ENCODE results near the gene MRTFB.

The MRTFB gene

DNA sequence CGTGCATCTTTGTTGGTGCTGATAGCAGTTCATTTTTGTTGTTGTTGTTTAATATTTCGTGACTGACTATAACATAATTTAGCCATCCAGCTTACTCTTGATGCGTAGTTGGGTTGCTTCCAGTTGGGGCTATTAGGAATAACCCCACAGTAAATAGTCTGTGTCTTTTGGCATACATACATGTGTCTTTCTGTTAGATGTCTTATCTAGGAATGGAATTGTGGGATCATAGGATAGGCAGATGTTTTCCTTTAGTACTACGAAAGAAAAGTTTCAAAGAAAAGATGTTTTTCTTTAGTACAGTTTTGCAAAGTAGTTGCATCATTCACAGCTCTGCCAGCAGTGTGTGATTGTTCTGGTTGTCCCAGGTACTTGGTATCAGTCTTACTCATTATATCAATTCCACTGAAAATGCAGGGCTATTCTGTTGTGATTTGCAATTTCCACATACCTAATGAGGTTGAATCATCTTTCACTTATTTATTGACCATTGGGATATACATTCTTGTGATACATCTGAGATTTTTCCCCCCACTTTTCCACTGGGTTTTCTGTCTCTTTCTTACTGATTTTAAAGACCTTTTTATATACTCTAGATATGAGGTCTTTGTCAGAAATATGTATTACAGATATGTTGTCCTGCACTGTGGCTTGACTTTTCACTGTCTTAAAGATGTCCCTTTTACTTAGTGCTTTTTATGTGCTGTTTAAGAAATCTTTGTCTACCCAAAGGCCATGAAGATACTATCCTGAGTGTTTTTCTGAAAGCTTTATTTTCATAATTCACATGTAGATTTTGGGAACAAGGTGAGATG, 173.3 kb downstream of the MRTFB start:
- DNase-seq, result no peak

DNA sequence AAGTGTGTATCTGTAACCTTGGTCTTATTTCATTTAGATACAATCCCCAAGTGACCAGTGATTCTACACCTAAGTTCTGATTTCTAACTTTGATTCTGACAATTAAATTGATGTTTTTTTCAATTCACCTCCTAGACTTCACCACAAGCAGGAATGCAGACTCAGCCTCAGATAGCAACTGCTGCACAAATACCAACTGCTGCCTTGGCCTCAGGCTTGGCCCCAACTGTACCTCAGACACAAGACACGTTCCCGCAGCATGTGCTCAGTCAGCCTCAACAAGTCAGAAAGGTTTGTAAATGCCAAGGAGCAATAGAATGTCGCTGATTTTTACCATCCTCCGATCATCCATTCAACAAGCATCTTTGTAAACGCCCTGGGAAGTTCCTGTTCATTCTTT, 177.7 kb downstream of the MRTFB start:
- DNase-seq, result no peak

GRCh38 chr16:14249291-14250032, 178.3 kb downstream of the MRTFB start:
- peak; percentile 36 for DNase-seq

DNA sequence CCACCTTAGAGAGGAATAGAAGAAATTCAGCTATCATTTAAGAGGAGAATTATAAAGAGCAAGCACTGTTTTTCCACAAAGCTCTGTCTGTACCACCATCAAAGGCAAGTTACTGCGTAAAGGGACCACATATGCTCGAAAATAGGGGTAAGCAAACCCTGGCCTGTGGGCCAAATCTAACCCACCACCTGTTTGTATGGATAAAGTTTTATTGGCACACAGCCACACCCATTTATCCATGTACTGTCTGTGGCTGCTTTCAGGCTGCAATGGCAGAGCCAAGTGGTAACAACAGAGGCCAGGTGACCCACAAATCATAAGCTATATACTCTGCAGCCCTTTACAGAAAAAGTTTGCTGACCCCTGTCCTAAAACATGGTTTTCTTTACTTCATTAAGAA, 180.3 kb downstream of the MRTFB start:
- no peak for DNase-seq

DNA sequence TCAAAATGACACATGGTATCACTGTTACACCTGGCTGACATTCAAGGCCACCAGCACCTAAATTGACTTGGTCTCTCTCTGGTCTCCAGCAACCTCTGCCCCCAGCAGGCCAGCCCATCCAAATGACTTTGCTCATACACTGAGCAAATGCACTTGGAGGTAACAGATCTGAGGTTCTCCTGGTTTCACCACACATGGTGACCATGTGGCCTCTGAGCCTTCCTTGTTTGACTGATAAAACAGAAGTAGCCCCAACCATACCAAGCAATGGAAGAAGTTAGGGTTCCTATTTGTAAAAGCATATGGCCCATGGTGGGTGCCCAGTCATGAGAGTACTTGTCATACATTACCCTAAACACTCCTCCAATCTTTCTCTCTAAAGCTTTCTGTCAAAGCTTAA, 181.7 kb downstream of the MRTFB start:
- no peak for DNase-seq

GRCh38 chr16:14263011-14263410, 191.9 kb downstream of the MRTFB start:
- no peak for DNase-seq

DNA sequence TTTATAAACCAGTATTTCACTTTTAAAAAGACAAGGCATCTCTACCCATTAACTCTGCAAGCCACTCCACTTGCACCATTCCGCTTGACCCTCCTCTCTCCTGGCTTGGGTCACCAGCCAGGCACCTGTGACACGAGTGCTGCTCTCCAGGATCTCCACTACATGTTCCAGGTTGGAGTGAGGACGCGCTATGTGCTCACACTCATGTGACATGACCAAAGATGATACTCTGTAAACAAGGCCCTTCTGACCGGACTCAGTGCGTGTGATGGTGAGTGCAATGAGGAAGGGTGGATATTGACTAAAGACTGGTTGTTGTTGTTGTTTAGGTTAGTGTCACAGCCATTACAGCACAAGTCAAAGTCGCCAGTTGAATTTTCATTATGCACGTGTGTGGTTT, 192.7 kb downstream of the MRTFB start:
- DNase-seq, result no peak

GRCh38 chr16:14264327-14264943, 193.3 kb downstream of the MRTFB start:
- DNase-seq, result no peak

DNA sequence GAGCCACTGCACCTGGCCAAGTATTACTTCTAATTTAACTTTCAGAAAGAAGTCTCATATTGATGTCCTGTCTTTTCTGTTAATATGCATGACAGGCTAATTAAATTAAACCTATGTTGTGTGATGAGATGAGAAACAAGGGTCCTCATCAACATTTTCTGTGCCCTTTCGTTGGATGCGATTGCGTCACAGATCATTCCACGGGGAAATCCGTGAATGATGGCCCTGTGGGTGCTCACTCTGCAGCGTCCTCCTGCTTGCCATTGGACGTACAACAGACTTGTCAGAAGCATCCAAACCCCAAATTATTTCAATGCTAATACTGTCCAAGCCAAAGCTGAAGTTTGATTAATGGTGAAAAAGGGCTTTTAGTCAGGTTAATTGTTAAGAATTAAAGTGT, 197.0 kb downstream of the MRTFB start:
- DNase-seq, result no peak

DNA sequence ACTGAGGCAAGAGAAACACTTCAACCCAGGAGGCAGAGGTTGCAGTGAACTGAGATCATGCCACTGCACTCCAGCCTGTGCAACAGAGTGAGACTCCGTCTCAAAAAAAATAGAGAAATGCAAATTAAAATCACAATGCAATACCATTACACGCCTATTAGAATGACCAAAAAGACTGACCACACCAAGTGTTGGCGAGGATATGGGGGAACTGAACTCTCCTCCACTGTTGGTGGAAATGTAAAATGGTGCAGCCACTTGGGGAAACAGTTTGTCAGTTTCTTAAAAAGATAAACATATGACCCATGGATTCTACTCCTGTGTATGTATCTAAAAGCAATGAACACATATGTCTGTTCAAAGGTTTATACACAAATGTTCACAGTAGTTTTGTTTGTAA, 204.8 kb downstream of the MRTFB start:
- no peak for DNase-seq

DNA sequence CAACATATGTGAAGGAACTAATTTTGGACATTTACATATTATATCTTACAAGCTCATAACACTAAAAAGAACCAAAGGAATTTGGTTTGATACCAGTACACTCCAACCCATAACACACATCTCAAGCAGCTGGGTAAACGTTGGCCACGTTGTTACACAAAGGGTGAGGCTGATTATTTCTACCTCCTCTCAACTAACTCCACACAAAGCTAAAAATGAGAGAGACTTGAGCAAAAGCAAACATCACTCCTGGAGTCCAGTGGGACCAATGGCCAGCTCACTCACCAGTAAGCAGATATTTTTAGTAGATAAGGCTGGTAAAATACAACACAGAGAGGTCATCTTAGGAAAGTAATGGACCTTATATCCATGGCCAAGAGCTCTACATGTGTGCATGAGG, 207.6 kb downstream of the MRTFB start:
- DNase-seq, result no peak

DNA sequence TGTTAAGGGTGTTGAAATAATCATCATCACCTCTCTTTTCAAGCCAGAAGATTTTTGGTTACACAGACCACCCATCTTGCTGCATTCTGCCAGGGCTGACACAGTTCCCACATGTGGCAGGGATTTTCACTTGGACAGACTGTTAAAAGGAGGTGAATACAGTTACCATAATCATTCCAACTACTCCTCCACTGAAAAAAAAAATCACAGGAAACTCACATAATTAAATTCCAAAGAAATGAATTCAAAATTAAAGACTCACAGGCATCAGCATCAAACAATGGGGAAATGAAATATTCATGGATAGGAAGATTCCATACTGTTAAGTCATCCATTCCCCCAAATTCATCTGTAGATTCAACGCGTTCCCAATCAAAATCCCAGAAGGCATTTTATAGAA, 209.4 kb downstream of the MRTFB start:
- DNase-seq, result no peak

DNA sequence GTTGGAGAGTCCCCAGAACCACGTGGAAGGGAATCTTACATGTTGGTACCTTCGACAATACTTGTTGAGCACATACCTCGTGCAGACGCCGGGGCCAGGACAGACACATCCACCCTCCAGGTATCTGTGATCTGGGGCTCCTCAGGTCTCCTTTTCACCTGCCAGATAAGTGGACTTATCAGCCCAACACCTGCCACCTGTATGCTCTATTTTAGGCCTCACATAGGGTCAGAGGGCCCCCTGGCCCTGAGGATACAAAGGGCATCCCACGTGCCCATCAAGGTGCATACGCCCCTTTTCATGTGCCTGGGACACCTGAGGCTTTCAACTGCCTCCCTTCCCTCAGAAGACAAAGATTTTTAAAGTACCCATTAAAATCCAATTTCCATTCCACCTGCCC, 212.7 kb downstream of the MRTFB start:
- DNase-seq, result no peak

- no peak for DNase-seq
These were observed 213.3 kb downstream of the MRTFB start for GRCh38 chr16:14284371-14284770.

DNA sequence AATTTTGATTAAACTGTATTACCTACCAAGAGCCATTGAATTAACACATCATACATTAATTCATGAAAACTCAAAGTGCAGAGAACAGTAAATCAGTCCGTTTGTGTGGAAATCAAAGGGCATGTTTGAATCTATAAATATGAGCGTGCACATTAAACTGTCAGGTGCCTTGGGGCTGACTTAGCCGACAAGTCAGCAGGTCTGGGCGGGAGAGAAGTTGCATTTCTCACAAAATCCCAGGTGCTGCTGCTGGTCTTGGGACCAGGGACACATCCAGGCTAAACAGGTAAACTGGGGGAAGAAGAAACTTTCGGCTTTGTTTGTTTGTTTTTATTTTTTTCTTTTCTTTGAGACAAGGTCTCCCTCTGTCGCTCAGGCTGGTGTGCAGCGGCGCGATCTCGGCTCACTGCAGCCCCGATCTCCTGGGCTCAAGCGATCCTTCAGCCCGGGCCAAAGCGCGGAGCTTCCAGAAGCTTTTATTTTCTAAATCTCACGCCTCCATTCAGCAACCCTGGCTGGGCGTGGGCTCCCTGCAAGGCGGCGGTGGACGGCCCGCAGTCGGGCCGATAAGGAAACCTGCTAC, 213.9 kb downstream of the MRTFB start:
- DNase-seq, result peak; percentile 71

DNA sequence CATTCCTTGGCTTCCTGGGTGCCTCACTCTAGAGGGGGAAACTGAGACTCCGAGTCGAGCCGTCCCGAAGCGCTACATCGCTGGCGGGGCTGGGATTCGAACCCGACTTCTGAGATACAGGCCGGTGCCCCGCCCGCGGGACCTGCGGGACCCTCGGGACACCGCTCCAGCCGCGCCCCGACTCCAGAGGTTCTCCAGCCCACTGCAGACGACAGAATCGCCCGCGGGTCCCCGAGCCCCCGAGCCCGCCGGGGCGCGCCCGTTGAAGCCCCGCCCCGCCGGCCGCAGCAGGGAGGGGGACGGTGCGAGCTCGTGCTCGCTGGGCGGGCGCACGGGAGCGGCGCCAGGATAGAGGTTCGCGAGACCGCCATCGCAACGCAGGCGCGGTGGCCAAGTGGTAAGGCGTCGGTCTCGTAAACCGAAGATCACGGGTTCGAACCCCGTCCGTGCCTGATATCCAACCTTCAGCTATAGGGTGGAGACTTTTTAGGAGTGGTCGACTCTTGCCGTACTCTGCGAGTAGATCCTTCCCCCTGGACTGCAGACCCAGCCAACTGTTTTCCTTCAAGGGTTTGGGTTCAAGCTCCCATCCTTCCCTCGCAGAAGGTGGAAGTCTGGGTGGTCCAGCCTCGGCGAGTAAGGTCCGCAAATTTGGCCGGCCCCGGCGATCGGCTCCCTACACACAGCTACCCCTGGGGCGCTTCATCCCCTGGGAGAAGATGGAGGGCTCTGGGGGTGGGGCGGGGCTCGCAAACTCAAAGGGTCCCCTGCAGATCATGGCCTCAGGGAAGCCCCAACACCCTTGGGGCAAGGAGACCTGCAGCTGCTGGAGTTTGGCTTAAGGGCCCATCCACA, 214.6 kb downstream of the MRTFB start:
- DNase-seq, result peak; percentile 88

DNA sequence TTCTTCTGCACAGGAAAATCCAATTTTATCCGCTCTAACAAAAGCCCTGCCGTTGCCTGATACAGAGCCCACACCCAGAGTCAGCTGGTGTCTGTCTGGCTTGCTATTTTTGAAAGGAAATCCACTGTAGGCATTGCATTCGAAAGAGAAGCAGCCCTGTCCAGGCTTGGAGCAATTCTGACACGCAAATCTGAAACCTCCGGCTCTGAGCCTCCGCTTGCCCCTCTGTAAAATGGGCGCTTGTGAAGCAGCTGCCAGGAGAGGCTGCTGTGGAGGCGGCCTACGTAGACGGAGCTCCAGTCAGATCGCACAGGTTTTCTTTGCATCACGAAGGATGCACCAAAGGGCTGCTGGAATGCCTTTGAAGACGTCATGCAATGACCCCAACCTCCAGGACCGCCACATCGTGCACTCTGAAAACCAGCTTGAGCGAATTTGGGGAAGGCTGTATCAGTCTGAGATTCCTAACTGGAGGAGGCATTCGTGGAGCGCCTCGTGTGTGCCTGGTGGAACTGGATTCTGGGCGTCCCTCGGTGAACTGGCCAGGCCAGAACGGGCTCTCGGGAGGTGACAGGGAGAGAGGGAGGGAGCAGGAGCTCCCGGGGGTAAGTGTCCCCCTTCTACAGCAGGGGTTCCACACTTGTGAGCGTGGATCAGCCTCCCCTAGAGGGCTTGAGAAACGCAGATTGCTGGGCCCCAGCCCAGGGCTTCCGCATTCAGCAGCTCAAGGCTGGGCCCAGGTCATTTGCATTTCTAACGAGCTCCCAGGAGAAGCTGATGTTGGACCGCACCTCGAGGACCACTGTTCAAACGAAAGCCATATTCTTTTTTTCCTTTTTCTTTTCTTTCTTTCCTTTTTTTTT, 215.5 kb downstream of the MRTFB start:
- DNase-seq, result peak; percentile 38

DNA sequence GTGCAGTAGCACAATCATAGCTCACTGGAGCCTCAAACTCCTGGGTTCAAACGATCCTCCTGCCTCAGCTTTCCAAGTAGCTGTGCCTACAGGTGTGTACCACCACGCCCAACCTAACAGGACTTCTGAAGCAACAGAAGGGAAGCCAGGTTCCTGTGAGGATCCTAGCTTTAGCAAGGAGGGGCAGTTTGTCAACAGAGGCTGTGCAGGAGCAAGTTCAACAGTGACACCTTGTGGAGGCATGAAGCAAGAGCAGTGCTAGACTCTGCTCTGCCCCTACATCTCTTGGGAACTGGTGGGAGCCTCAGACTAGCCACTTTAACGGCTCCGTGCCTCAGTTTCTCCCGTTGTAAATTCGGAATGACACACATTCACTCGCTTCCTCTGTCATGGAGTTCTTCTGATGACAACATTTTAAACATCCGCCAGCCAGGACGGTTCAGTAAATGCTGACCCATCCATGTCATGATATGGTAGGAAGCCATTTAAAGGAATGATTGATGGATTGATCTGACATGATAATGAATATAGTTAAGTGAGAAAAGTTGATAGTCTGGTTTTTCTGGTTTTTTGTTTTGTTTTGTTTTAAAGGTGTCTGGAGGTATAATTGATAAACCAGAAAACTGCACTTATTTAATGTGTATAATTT, 218.7 kb downstream of the MRTFB start:
- peak; percentile 27 for DNase-seq

- DNase-seq, result no peak
These were observed 220.2 kb downstream of the MRTFB start for GRCh38 chr16:14291286-14291685.

DNA sequence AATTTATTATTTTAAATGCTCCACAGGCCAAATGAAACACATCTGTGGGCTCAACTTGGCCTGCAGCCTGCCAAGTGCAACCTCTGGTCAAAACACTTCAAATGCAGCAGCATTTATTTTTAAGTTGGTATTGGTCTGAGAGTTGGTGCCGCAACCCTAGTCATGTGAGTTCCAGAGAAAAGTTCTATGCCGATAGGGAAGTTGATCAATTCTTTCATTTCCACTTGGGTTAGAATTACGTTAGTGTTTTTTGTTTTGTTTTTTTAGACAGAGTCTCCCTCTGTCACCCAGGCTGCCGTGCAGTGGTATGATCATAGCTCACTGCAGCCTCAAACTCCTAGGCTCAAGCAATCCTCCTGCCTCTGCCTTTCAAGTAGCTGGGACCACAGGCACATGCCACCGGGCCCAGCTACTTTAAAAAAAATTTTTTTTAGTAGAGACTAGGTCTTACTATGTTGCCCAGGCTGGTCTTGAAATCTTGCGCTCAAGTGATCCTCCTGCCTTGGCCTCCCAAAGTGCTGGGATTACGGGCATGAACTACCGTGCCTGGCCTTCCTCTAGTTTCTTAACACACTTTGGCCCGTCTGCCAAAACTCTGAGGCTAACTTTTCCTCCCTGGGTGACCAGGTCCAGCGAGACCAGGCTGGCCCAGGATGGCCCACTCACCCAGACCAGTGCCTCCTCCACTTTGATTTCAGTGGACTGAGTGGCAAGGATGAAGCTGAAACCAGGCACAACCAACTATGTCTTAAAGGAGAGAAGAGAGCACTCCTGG, 221.1 kb downstream of the MRTFB start:
- DNase-seq, result peak; percentile 77
